ENCODE data around the gene KIAA0232. TPM values are rescaled to one million over a fixed set of nuclear protein-coding genes. Genes with fewer than 3 reads are reported as not detected.

Gene KIAA0232
- total and polyA plus RNA-seq, 2 experiments from 2014 or later, result 11.3 to 34.3 TPM

GRCh38 chr4:6782846-6783110 lies 251 bp downstream of the KIAA0232 start:
- no peaks in the 10 kb centered on the region for H3K27me3 ChIP-seq
- no peaks in the 10 kb centered on the region for H3K36me3 ChIP-seq (replicated peaks; ENCODE audit: insufficient read depth, low read depth)
- WGBS (ENCODE audit: low lambda C conversion rate, missing lambda C conversion rate), result 5% methylated on average over 23 of the region's 34 CpGs
- peak overlapping the region; percentile 80 for H2AFZ ChIP-seq
- H4K20me1 ChIP-seq (ENCODE audit: insufficient read depth, poor library complexity, severe bottlenecking), result peaks cover 42% of the 10 kb centered on the region
- H3K27ac ChIP-seq, result peak overlapping the region; percentile 100
- H3K9me3 ChIP-seq (ENCODE audit: low read depth), result no peaks in the 10 kb centered on the region
- peaks cover 11% of the 10 kb centered on the region for H3K4me1 ChIP-seq (ENCODE audit: insufficient read depth)
- TF ChIP-seq EZH2 (IDR thresholded peaks at IDR 0.05; ENCODE audit: borderline replicate concordance), result no peak
- no peak for TF ChIP-seq CTCF (IDR thresholded peaks at IDR 0.05; ENCODE audit: poor library complexity)
- TF ChIP-seq EZH2phosphoT487 (IDR thresholded peaks at IDR 0.05; ENCODE audit: low read depth, severe bottlenecking, unreplicated experiment), result no peak
- H3K79me2 ChIP-seq, result peaks cover 46% of the 10 kb centered on the region
- H3K9me2 ChIP-seq (replicated peaks; ENCODE audit: insufficient read depth), result no peaks in the 10 kb centered on the region
- peak overlapping the region; percentile 74 for H3K4me2 ChIP-seq
- peak overlapping the region; percentile 100 for H3K4me3 ChIP-seq
- no peak for DNase-seq (ENCODE audit: low spot score)

- Histone ChIP-seq H3K79me2 (peaks cover 52% of the 10 kb centered on the region), H2AFZ (peak overlapping the region; percentile 80)
Measured at GRCh38 chr4:6783111-6783981, 819 bp downstream of the KIAA0232 start.

GRCh38 chr4:6785572-6785925 lies 3.0 kb downstream of the KIAA0232 start:
- Histone ChIP-seq H4K20me1 (ENCODE audit: insufficient read depth, poor library complexity, severe bottlenecking) (peaks cover 70% of the 10 kb centered on the region), H3K4me3 (no peak overlapping the region)

More at GRCh38 chr4:6783111-6783981, 819 bp downstream of the KIAA0232 start:
- 2% methylated on average over 62 of the region's 91 CpGs for WGBS (ENCODE audit: low lambda C conversion rate, missing lambda C conversion rate)
- peaks cover 11% of the 10 kb centered on the region for H3K4me1 ChIP-seq (ENCODE audit: insufficient read depth)
- H3K4me2 ChIP-seq, result peak overlapping the region; percentile 96
- TF ChIP-seq CTCF (IDR thresholded peaks at IDR 0.05; ENCODE audit: poor library complexity) (peak; percentile 40), EZH2 (IDR thresholded peaks at IDR 0.05; ENCODE audit: borderline replicate concordance) (no peak), EZH2phosphoT487 (IDR thresholded peaks at IDR 0.05; ENCODE audit: low read depth, severe bottlenecking, unreplicated experiment) (no peak)
- no peaks in the 10 kb centered on the region for H3K27me3 ChIP-seq
- no peaks in the 10 kb centered on the region for H3K36me3 ChIP-seq (replicated peaks; ENCODE audit: insufficient read depth, low read depth)
- peak; percentile 96 for DNase-seq (ENCODE audit: low spot score)
- no peaks in the 10 kb centered on the region for H3K9me2 ChIP-seq (replicated peaks; ENCODE audit: insufficient read depth)
- H3K9me3 ChIP-seq (ENCODE audit: low read depth), result no peaks in the 10 kb centered on the region
- H3K27ac ChIP-seq, result peak overlapping the region; percentile 100
- H4K20me1 ChIP-seq (ENCODE audit: insufficient read depth, poor library complexity, severe bottlenecking), result peaks cover 48% of the 10 kb centered on the region
- H3K4me3 ChIP-seq, result peak overlapping the region; percentile 100

More at GRCh38 chr4:6785572-6785925, 3.0 kb downstream of the KIAA0232 start:
- no peak overlapping the region for H3K27ac ChIP-seq
- DNase-seq (ENCODE audit: low spot score), result no peak
- no peaks in the 10 kb centered on the region for H3K9me3 ChIP-seq (ENCODE audit: low read depth)
- whole genome bisulfite sequencing (ENCODE audit: low lambda C conversion rate, missing lambda C conversion rate), result 95% methylated on average over 1 of the region's 1 CpG
- peaks cover 11% of the 10 kb centered on the region for H3K4me1 ChIP-seq (ENCODE audit: insufficient read depth)
- no peaks in the 10 kb centered on the region for H3K27me3 ChIP-seq
- peaks cover 74% of the 10 kb centered on the region for H3K79me2 ChIP-seq
- H3K9me2 ChIP-seq (replicated peaks; ENCODE audit: insufficient read depth), result no peaks in the 10 kb centered on the region
- H3K36me3 ChIP-seq (replicated peaks; ENCODE audit: insufficient read depth, low read depth), result no peaks in the 10 kb centered on the region
- TF ChIP-seq CTCF (IDR thresholded peaks at IDR 0.05; ENCODE audit: poor library complexity) (no peak), EZH2phosphoT487 (IDR thresholded peaks at IDR 0.05; ENCODE audit: low read depth, severe bottlenecking, unreplicated experiment) (no peak), EZH2 (IDR thresholded peaks at IDR 0.05; ENCODE audit: borderline replicate concordance) (no peak)
- no peak overlapping the region for H2AFZ ChIP-seq
- no peak overlapping the region for H3K4me2 ChIP-seq
